Spleen (tissue), 11 donors: ENCODE results near the gene ARHGEF12. TPM values are rescaled to one million over a fixed set of nuclear protein-coding genes. Genes with fewer than 3 reads are reported as not detected.

ENCODE experiments used
- DNase-seq: peaks from one replicate; pipeline ENCODE4 v3.0.0-alpha.2; 2020
- H3K27ac ChIP-seq, 8 donors: fragments of 200-600 bp; sonication (generic) in 7 of 8; 1 replicate in 4 of 8; 2 replicates in 4 of 8; pipeline versions ENCODE4 v1.5.0 to v1.8.0; 2016 to 2021; ENCODE audit warnings: inconsistent platforms in 4 of 8, mild to moderate bottlenecking in 4 of 8, moderate library complexity in 1 of 8
- H3K27me3 ChIP-seq, 7 donors: fragments of 200-600 bp; sonication (generic) in 6 of 7; replicated peaks in 1 of 7; 1 replicate in 4 of 7; 2 replicates in 3 of 7; pipeline versions ENCODE4 v1.5.0 to v1.8.0; 2016 to 2021; ENCODE audit warnings: inconsistent platforms in 3 of 7, mild to moderate bottlenecking in 1 of 7
- H3K36me3 ChIP-seq, 6 donors: fragments of 200-600 bp; sonication (generic) in 5 of 6; 1 replicate in 4 of 6; 2 replicates in 2 of 6; pipeline versions ENCODE4 v1.5.0 to v1.8.0; 2016 to 2021; ENCODE audit warnings: inconsistent platforms in 2 of 6
- H3K4me1 ChIP-seq, 6 donors: fragments of 200-600 bp; sonication (generic) in 5 of 6; 1 replicate in 3 of 6; 2 replicates in 3 of 6; pipeline versions ENCODE4 v1.5.0 to v1.8.0; 2016 to 2021; ENCODE audit warnings: inconsistent platforms in 3 of 6
- H3K4me3 ChIP-seq, 8 donors: fragments of 200-600 bp; sonication (generic) in 7 of 8; 1 replicate in 4 of 8; 2 replicates in 4 of 8; pipeline versions ENCODE4 v1.5.0 to v1.8.0; 2016 to 2021; ENCODE audit warnings: inconsistent platforms in 4 of 8, mild to moderate bottlenecking in 4 of 8, moderate library complexity in 2 of 8
- H3K9me3 ChIP-seq, 8 donors: fragments of 200-600 bp; sonication (generic) in 7 of 8; 1 replicate in 4 of 8; 2 replicates in 4 of 8; pipeline versions ENCODE4 v1.5.0 to v1.8.0; 2016 to 2021; ENCODE audit warnings: inconsistent platforms in 4 of 8
- POLR2A ChIP-seq, 3 donors: fragments of 450-650 bp; IDR thresholded peaks; one replicate each; pipeline ENCODE4 v1.5.1; 2017; ENCODE audit warnings: antibody characterized with exemption in 3 of 3, mild to moderate bottlenecking in 1 of 3
- POLR2AphosphoS5 ChIP-seq, 3 donors: sonication (generic); formaldehyde crosslinking; IDR thresholded peaks; one replicate each; pipeline ENCODE4 v1.5.1; 2017; ENCODE audit warnings: antibody characterized with exemption in 3 of 3
- WGBS, 5 donors: extraction: QIAGEN DNeasy Blood & Tissue Kit in 3 of 5; methylation state at CpG; one replicate each; pipeline versions ENCODE4 v1.1.5 to v1.1.7; 2013 to 2018; 5-methylcytosine and 5-hydroxymethylcytosine counted together
- intact Hi-C: fragments of 100-400 bp; cut with DNase I; formaldehyde crosslinking; loops from one replicate; pipeline ENCODE4 v1.15.0; 2023; ENCODE audit warnings: low total_unique reads
- polyA plus RNA-seq, 3 donors: library from polyadenylated mRNA; stranded (reverse); fragments of 200-250 nt; gene quantifications; one replicate each; pipeline ENCODE4 v1.2.1, GENCODE V29; 2013
- total RNA-seq, 7 donors: library from RNA; depleted of rRNA in 3 of 7; stranded (reverse); fragments of >200 nt in 3 of 7; fragmentation: NEBNext Ultra II Directional in 4 of 7; extraction: Animal tissue kit (Norgen Biotek cat#: 25700) in 4 of 7; gene quantifications; one replicate each; pipeline versions ENCODE4 v1.1.0 to v1.2.1, GENCODE V29; 2016 to 2021
- TF ChIP-seq, protein P1 (sequence below), 11 experiments: fragments of 200-600 bp in 7 of 11; fragments of 450-650 bp in 4 of 11; sonication (generic) in 4 of 11; IDR thresholded peaks in 8 of 11; conservative IDR thresholded peaks in 3 of 11; 1 replicate in 7 of 11; 2 replicates in 4 of 11; pipeline versions ENCODE4 v1.4.0 to v1.8.0; 2016 to 2021; ENCODE audit warnings: antibody characterized with exemption in 11 of 11, inconsistent platforms in 4 of 11, mild to moderate bottlenecking in 1 of 11
- donor health status: healthy with polysubstance abuse.
- donor health status: DM: no; HTN: no; CAD: no; lungs with moderate emphysema.
- donor health status: DM: no; HTN: no; CAD: no.
- donor health status: Bipolar disorder and iron deficiency.
- donor health status: healthy.
- donor health status: DM: no; HTN: no; CAD: no.
- donor health status: DM: yes; HTN: yes; CAD: no.

Gene ARHGEF12
- total and polyA plus RNA-seq, 10 donors = 5.6 to 122 (median 88.6) TPM

DNA sequence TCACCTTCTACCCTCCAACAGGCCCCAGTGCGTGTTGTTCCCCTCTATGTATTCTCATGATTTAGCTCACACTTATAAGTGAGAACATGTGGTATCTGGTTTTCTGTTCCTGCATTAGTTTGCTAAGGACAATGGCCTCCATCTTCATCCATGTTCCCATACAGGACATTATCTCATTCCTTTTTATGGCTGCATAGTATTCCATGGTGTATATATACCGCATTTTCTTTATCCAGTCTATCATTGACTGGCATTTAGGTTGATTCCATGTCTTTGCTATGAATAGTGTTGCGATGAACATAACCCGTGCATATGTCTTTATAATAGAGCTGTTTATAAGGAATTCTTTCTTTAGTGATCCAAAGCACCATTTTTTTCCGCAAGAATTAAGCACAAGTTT is 39.7 kb upstream of the ARHGEF12 start:
- peaks cover 0 to 66% (median 8%) of the 10 kb centered on the region in 7 donors for H3K27me3 ChIP-seq
- 94 to 97% (median 97%) methylated on average over 5 of the region's 5 CpGs for WGBS, 5 donors
- no peaks in the 10 kb centered on the region for H3K36me3 ChIP-seq
- no peaks in the 10 kb centered on the region for H3K9me3 ChIP-seq
- no peak for DNase-seq
- no peak overlapping the region for H3K4me3 ChIP-seq
- no peak overlapping the region for H3K27ac ChIP-seq
- TF ChIP-seq, protein P1, sequence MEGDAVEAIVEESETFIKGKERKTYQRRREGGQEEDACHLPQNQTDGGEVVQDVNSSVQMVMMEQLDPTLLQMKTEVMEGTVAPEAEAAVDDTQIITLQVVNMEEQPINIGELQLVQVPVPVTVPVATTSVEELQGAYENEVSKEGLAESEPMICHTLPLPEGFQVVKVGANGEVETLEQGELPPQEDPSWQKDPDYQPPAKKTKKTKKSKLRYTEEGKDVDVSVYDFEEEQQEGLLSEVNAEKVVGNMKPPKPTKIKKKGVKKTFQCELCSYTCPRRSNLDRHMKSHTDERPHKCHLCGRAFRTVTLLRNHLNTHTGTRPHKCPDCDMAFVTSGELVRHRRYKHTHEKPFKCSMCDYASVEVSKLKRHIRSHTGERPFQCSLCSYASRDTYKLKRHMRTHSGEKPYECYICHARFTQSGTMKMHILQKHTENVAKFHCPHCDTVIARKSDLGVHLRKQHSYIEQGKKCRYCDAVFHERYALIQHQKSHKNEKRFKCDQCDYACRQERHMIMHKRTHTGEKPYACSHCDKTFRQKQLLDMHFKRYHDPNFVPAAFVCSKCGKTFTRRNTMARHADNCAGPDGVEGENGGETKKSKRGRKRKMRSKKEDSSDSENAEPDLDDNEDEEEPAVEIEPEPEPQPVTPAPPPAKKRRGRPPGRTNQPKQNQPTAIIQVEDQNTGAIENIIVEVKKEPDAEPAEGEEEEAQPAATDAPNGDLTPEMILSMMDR (IDR thresholded peaks at IDR 0.05 in 8 of 11, conservative IDR thresholded peaks at IDR 0.05 in 3 of 11) = no peak
- TF ChIP-seq POLR2AphosphoS5 (IDR thresholded peaks at IDR 0.05) (no peak), POLR2A (IDR thresholded peaks at IDR 0.05) (no peak)
- intact Hi-C loops = no loop called here
- H3K4me1 ChIP-seq = peaks cover 0 to 3% (median 0%) of the 10 kb centered on the region in 6 donors

DNA sequence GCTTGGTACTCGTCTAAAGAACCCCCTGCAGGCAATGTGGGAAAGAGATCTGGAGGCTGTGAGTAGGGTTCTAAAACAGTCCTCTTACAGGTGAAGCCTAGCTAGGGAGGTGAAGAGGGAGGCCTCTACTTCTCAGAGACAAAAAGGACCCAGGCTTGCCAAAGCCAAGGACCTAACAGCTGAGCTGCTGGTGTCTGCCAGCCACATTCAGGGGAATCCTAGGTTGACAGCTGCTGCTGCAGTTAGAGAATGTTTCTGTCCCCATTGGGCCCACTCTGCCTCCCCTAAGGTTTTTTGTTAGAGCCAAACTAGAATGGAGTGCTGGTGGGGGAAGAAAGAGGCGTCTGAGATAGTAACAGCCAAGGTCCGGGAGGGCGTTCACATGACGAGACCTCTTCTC is 37.8 kb upstream of the ARHGEF12 start:
- intact Hi-C loops = no loop called here
- TF ChIP-seq, protein P1 (IDR thresholded peaks at IDR 0.05 in 8 of 11, conservative IDR thresholded peaks at IDR 0.05 in 3 of 11) = no peak
- TF ChIP-seq POLR2AphosphoS5 (IDR thresholded peaks at IDR 0.05) (no peak), POLR2A (IDR thresholded peaks at IDR 0.05) (no peak)
- 85 to 93% (median 89%) methylated on average over 5 of the region's 5 CpGs for WGBS, 5 donors

DNA sequence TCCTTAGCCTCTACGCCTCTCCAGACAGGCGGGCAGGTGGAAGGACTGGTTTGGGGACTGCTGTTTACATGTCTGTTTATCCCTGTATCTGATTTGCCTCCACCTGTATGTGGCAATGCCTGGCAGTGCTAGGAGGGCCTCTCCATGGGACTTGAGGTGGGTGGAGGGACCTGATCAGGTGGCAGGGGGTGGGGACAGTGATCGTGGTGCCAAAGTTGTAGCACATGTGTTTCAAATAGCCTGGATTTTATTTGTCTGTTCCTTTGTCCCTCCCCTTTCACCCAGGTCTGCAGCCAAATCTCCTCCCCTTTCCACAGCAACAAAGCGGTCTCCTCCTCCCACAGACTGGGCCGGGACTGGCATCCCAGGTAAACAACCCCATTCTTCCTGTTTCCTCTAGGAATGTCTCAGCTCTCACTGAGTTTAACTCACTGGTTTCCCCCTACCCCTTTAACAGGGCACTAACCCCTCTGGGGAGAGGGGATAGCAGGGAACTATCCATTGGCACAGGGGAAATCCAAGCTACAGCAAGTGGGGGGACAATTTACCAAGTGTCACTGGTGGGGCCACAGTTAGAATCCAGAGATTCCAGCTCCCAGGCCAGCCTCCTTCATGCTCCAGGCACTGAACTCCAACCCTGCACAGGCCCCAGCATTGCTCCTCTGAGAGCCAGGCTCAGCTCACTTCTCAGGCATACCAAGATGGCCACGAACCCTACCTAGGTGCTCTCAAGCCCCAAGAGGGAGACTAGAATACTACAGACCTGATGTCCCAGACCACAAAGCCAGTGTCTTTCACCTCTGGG is 34.0 kb upstream of the ARHGEF12 start:
- peaks cover 0 to 38% (median 0%) of the 10 kb centered on the region in 7 donors for H3K27me3 ChIP-seq
- H3K4me1 ChIP-seq = peaks cover 0 to 3% (median 0%) of the 10 kb centered on the region in 6 donors
- intact Hi-C loops = loop anchor here (5.0 kb wide), 2 partner anchors 70 to 130 kb away; no protein-coding TSS in a partner anchor
- no peak overlapping the region for H3K27ac ChIP-seq
- no peaks in the 10 kb centered on the region for H3K9me3 ChIP-seq
- no peaks in the 10 kb centered on the region for H3K36me3 ChIP-seq
- 63 to 82% (median 74%) methylated on average over 6 of the region's 6 CpGs for WGBS, 5 donors
- no peak overlapping the region for H3K4me3 ChIP-seq
- TF ChIP-seq POLR2AphosphoS5 (IDR thresholded peaks at IDR 0.05) (no peak), POLR2A (IDR thresholded peaks at IDR 0.05) (no peak)
- TF ChIP-seq, protein P1 (IDR thresholded peaks at IDR 0.05 in 8 of 11, conservative IDR thresholded peaks at IDR 0.05 in 3 of 11) = no peak
- no peak for DNase-seq

More for the DNA sequence above, 37.8 kb upstream of the ARHGEF12 start:
- Histone ChIP-seq H3K4me1 (peaks cover 0 to 3% (median 0%) of the 10 kb centered on the region in 6 donors), H3K27me3 (peaks cover 0 to 51% (median 0%) of the 10 kb centered on the region in 7 donors), H3K27ac (no peak overlapping the region), H3K4me3 (no peak overlapping the region), H3K9me3 (no peaks in the 10 kb centered on the region), H3K36me3 (no peaks in the 10 kb centered on the region)
- DNase-seq = no peak

DNA sequence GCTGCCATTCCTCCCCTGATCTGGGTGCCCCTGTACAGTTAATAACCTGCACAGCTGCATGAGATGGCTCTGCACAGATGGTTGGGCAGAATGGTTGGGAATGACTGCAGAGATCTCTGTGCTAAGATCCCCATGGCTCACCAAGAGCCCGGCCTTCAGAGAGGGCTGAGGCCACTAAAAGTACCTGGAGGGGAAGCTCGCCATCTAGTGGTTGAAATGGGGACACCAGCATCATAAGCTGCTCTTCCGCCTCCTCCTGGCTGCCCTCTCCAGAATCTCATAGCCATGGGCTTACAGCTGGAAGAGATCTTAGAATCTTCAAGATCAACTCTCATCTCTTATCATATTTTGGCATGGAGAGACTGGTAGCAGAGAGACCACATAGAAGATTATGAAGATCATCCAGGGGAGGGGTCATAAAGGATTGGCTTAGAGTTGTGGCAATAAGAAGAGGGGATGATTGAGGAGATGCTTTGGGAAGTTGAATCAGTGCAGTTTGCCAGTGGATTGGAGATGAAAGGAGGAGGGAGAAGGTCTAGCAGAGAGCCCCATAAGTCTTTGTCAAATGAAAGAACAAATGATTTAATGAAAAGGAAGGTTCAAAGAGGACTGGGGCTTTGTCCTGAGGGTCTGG is 33.1 kb upstream of the ARHGEF12 start:
- 6 to 15% (median 14%) methylated on average over 3 of the region's 3 CpGs for WGBS, 5 donors
- Histone ChIP-seq H3K27me3 (peaks cover 0 to 35% (median 0%) of the 10 kb centered on the region in 7 donors), H3K4me3 (no peak overlapping the region), H3K36me3 (no peaks in the 10 kb centered on the region), H3K27ac (no peak overlapping the region), H3K4me1 (peaks cover 0 to 3% (median 0%) of the 10 kb centered on the region in 6 donors), H3K9me3 (no peaks in the 10 kb centered on the region)
- TF ChIP-seq POLR2AphosphoS5 (IDR thresholded peaks at IDR 0.05) = no peak
- TF ChIP-seq, protein P1 (IDR thresholded peaks at IDR 0.05 in 8 of 11, conservative IDR thresholded peaks at IDR 0.05 in 3 of 11) = peak; percentile 63 to 94 (median 89)
- intact Hi-C loops = loop anchor here (5.0 kb wide), 2 partner anchors 71 to 131 kb away; no protein-coding TSS in a partner anchor
- DNase-seq = no peak
